OCI-LY1 (cell line): ENCODE data around the gene DIPK2B.

Source experiments
- H2AFZ ChIP-seq: fragments of 200-600 bp; sonication (generic), shearing (Covaris generic); 2 replicates; pipeline ENCODE4 v1.6.0; 2014; ENCODE audit warnings: antibody characterized with exemption, mild to moderate bottlenecking, low read length
- H3F3A ChIP-seq: fragments of 200-600 bp; sonication (generic), shearing (Covaris generic); 2 replicates; pipeline ENCODE4 v1.6.0; 2014; ENCODE audit warnings: mild to moderate bottlenecking, antibody characterized with exemption, low read length, moderate library complexity; ENCODE audit not compliant: insufficient read depth
- H3K27ac ChIP-seq: fragments of 200-600 bp; sonication (generic); 2 replicates; pipeline ENCODE4 v1.5.1; 2014; ENCODE audit warnings: low read length, mixed run types, mild to moderate bottlenecking, low read depth; ENCODE audit not compliant: poor library complexity, severe bottlenecking
- H3K27me3 ChIP-seq: fragments of 200-600 bp; sonication (generic); 2 replicates; pipeline ENCODE4 v1.6.0; 2014; ENCODE audit warnings: antibody characterized with exemption, mild to moderate bottlenecking, low read length, moderate library complexity; ENCODE audit not compliant: insufficient read depth
- H3K36me3 ChIP-seq: fragments of 200-600 bp; sonication (generic); 2 replicates; pipeline ENCODE4 v1.6.1; 2014; ENCODE audit warnings: mild to moderate bottlenecking, antibody characterized with exemption, low read length, moderate library complexity, mixed read lengths; ENCODE audit not compliant: insufficient read depth
- H3K4me1 ChIP-seq: fragments of 200-600 bp; sonication (generic); 2 replicates; pipeline ENCODE4 v1.5.1; 2014; ENCODE audit warnings: mild to moderate bottlenecking, low read length, moderate library complexity; ENCODE audit not compliant: insufficient read depth, severe bottlenecking
- H3K4me2 ChIP-seq: fragments of 200-600 bp; sonication (generic), shearing (Covaris generic); 2 replicates; pipeline ENCODE4 v1.6.1; 2014; ENCODE audit warnings: low read length
- H3K4me3 ChIP-seq: fragments of 200-600 bp; sonication (generic); 2 replicates; pipeline ENCODE4 v1.5.1; 2014; ENCODE audit warnings: low read length, low read depth, mild to moderate bottlenecking, mixed read lengths; ENCODE audit not compliant: poor library complexity, severe bottlenecking
- H3K79me2 ChIP-seq: fragments of 200-600 bp; shearing (Covaris generic); 2 replicates; pipeline ENCODE4 v1.6.1; 2016; ENCODE audit warnings: mixed run types, low read length, mixed read lengths; ENCODE audit not compliant: insufficient read depth
- H3K9ac ChIP-seq: fragments of 200-600 bp; sonication (generic), shearing (Covaris generic); 2 replicates; pipeline ENCODE4 v1.6.1; 2014; ENCODE audit warnings: mild to moderate bottlenecking, low read length, mixed read lengths
- H3K9me2 ChIP-seq: fragments of 200-600 bp; sonication (generic), shearing (Covaris generic); 2 replicates; pipeline ENCODE4 v1.6.1; 2014; ENCODE audit warnings: low read depth, mild to moderate bottlenecking, low read length, mixed read lengths
- H3K9me3 ChIP-seq: fragments of 200-600 bp; shearing (Covaris generic); 2 replicates; pipeline ENCODE4 v1.6.1; 2014; ENCODE audit warnings: low read length, mixed read lengths
- H4K20me1 ChIP-seq: fragments of 200-600 bp; sonication (generic), shearing (Covaris generic); 2 replicates; pipeline ENCODE4 v1.6.0; 2016; ENCODE audit warnings: mild to moderate bottlenecking, low read length; ENCODE audit not compliant: insufficient read depth
- CTCF ChIP-seq: fragments of 200-600 bp; sonication (generic), shearing (Covaris generic); IDR thresholded peaks from 2 replicates; pipeline ENCODE4 v1.5.1; 2017; ENCODE audit warnings: mild to moderate bottlenecking, antibody characterized with exemption, low read length, moderate library complexity, mixed read lengths
- EZH2 ChIP-seq: fragments of 200-600 bp; sonication (generic), shearing (Covaris generic); IDR thresholded peaks from 2 replicates; pipeline ENCODE4 v1.8.0; 2017; ENCODE audit warnings: borderline replicate concordance, mixed run types, mild to moderate bottlenecking, antibody characterized with exemption, low read length, moderate library complexity, mixed read lengths

DIPK2B gene

GRCh38 chrX:45154033-45154360 is 46.7 kb downstream of the DIPK2B start:
- no peaks in the 10 kb centered on the region for H3K9me2 ChIP-seq
- H3K27ac ChIP-seq, result no peak overlapping the region
- H3K79me2 ChIP-seq, result no peaks in the 10 kb centered on the region
- H3F3A ChIP-seq, result no peaks in the 10 kb centered on the region
- no peaks in the 10 kb centered on the region for H4K20me1 ChIP-seq
- no peak overlapping the region for H2AFZ ChIP-seq
- no peaks in the 10 kb centered on the region for H3K36me3 ChIP-seq
- H3K27me3 ChIP-seq, result no peaks in the 10 kb centered on the region
- H3K4me1 ChIP-seq, result no peaks in the 10 kb centered on the region
- H3K4me2 ChIP-seq, result no peak overlapping the region
- no peaks in the 10 kb centered on the region for H3K9me3 ChIP-seq
- no peak overlapping the region for H3K9ac ChIP-seq
- no peak overlapping the region for H3K4me3 ChIP-seq
- TF ChIP-seq EZH2 (no peak), CTCF (no peak)
